Activated T-helper 9 cell treated with anti-CD3 and anti-CD28 coated beads, Interleukin-2, amount 50 U/mL, for 16 hours (primary cell): ENCODE results near the gene SHISAL1.

ENCODE experiments used
- DNase-seq: peaks from one replicate; pipeline ENCODE4 v3.0.0-alpha.2; 2020; ENCODE audit warnings: low read depth

SHISAL1 gene

DNA sequence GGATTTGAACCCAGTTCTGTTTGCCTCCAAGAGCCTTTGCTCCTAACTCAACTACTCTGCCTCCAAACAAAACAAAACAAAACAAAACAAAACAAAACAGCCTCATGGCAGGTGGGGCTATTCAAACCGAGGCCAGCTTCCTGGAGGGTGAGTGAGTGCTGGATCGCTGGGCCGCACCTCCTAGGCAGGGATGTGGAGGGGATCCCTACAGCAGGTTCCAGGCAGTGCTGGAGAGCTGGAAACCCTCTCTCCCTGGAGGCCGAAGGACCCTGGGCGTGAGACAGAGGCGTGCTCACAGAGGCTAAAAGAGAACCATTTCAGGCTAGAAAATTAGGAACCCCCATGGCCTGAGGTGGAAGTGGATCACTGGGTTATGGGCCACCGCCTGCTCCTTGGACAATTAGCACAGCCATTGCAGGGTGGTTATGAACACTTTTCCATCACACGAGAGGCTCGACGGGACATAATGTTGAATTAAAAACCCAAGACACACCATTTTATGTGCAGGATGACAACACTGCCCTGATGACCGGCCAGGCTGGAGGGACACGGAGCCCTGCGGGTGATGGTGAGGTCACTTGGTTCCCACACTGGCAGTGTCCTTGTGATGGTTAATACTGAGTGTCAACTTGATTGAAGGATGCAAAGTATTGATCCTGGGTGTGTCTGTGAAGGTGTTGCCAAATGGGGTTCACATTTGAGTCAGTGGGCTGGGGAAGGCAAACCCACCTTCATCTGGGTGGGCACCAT, 35.2 kb downstream of the SHISAL1 start:
- DNase-seq, result no peak

- DNase-seq, result no peak
These were observed 35.9 kb downstream of the SHISAL1 start for GRCh38 chr22:44276706-44277356.

DNA sequence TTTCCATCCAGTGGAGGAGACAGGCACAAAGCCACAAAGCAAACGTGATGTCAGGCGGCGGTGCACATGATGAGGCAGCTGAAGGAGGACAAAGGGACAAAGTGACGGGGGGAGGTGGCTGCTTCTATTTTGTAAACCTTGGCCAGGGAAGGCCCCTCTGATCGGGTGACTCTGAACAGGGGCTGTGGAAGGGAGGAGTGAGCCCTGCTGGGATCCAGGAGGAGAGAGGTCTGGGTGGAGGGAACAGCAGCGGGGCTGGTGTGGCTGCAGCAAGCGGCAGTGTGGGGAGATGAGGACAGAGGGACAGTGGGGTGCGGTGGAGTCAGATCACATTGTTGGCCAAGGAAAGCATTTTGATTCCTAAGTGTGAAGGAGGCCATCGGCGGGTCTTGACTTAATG, 36.7 kb downstream of the SHISAL1 start:
- no peak for DNase-seq

DNA sequence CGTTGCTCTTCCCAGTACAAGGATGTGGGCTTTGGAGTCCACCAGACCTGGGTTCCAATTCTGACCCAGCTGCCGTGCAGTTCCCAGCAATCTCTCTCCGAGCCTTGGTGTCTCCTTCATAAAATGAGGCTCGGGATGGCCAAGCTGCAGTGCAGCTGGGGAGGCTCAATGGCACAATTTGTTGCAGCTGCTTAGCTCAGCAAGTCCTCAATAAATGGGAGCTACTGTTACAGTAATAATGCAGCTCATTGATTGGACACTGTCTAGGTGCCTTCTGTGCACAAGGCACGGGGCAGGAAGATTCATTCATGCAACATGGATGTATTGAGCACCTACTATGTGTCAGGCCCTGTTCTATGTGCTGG, 37.1 kb downstream of the SHISAL1 start:
- no peak for DNase-seq

GRCh38 chr22:44274918-44275630, 37.7 kb downstream of the SHISAL1 start:
- no peak for DNase-seq

- DNase-seq, result no peak
These were observed 39.6 kb downstream of the SHISAL1 start for GRCh38 chr22:44273175-44273574.

- no peak for DNase-seq
These were observed 40.4 kb downstream of the SHISAL1 start for GRCh38 chr22:44272401-44272771.

GRCh38 chr22:44271732-44272400, 40.9 kb downstream of the SHISAL1 start:
- DNase-seq, result no peak

- no peak for DNase-seq
These were observed 41.7 kb downstream of the SHISAL1 start for GRCh38 chr22:44271010-44271500.

DNA sequence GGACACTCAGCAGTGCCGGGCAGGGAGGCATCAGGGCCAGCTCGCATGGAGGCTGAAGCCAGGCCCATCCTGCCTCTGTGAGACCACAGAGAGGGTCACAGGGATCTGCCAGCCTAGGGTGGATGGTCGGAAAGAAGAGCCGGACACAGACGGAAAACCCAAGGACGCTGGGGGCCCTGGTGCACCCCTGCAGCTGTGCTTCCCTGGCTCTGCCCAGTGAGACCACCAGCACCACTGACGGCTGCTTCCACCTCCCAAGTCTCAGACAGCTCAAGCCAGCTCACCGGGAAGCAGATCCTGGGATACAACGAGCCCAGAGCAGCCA, 42.2 kb downstream of the SHISAL1 start:
- DNase-seq, result no peak

DNA sequence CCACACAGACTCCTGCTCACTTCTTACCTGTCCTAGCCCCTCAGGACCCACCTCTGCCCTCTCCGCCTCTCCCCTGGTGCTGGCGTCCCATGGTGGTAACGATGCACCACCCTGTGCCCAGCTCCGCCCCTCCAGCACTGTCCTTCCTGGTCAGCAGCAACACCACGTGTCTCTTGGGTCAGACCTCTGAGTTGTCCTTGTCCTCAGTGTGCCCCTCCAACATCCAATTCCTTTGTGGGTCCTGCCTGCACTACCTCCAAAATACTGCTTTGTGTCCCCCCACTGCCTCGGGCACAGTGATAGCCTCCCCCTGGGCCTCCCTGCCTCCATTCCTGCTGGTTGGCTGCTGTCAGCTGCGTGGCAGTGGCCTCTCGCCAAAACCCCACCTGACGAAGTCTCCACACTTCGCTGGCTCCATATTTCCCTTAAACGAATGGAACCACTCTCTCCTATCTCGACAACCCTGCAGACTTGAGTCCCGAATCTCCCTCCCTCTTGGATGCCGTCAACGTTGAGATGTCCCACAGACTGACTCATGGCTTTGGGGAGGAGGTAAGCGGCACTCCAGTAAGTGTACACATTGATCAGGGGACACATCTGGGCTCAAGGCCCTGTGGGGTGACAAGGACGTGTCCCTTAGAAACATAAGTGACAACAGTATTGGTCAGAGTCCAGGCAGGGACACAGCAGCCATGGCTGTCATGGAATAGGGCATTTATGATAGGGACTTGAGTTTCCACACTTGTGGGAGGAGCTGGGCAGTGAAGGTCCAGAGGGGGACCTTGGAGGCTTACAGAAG, 42.8 kb downstream of the SHISAL1 start:
- DNase-seq, result no peak

- DNase-seq, result no peak
These were observed 43.6 kb downstream of the SHISAL1 start for GRCh38 chr22:44269117-44269498.

DNA sequence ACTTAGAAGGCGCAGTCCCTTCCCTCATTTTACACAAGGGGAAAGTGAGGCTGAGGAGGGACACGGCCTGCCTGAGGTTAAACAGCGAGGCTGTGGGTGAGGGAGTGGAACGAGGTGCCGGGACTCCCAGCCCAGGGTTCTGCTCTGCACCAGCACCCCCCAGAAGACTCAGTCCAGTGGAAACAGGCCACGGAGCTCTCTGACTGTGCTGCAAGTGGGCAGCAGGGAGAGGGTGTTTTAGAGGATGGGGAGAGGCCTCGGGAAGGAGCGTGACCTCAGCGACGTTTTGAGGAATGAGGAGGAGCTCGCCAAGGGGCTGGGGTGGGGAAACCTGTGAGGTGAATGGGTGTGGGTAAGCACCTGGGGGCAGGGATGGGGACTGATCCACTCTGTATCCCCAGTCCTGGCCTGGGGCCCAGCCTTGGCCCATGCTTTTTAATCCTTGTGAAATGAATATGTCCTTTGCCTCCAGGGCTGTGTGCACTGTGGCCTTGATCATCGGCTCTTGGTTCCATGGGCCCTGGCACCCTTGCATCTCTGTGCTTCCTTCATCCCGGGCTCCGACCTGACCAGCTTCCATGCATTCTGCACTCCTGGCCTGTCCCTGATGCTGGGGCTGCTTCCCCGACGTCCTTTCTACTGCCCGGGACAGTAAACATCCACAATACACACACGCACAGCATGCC, 44.2 kb downstream of the SHISAL1 start:
- no peak for DNase-seq

- no peak for DNase-seq
These were observed 44.9 kb downstream of the SHISAL1 start for GRCh38 chr22:44267856-44268255.

DNA sequence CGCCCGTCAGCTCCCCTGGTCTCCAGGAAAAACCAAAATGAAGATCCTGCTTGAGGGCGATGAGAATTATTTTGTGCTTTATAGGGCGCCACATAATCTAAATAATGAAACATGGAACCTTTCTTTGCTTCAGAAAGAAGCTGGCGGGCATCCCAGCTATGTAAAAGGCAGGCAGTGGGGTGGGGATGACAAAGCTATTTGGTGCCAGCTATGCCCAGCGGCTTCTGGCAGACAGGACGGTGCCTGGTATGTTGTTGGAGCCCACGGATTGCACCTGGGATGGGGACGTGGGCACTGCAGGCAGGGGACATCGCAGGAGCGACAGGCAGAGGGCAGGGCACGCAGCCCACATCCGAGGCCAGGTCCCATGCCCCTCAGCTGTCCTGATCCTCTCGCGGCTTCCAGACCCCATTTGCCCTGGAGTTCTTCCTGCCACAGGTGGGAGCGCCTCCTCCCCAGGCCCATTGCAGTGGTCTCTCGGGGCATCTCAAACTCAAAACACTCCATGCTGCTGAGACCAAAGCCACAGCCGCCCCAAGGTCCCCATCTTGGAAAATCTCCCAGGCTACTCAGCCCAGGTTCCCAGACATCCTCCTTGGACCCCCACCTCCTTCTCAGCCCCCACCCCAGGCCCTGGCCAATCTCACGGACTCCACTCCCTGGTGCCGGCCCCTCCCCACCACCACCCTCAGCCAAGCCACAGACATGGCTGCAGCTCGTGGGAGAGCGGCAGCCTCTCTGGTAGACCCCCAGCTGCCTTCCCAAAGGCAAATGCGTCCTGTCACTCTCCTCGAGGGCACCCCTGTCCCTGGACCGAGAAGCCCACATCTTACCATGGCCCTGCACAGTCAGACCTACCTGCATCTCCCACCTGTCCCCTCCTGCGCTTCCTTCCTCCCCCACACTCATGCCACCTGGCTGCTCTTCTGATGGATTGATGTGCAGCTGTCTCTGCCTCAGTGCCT, 45.7 kb downstream of the SHISAL1 start:
- DNase-seq, result no peak

DNA sequence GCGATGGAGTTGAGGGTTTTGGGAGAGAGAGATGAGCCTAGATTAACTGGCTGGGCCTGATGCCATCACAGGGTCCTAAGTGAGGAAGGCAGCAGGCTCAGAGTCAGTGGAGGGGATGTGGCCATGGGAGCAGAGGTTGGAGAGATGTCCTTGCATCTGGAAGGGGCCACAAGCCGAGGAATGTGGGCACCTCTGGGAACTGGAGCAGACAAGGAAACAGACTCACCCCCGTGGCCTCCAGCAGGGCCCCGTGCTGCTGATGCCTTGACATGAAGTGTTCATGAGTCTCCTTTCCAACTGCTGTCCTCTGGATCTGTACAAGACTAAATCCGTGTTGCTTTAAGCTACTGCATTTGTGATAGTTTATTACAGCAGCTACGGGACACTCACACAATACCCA, 49.2 kb downstream of the SHISAL1 start:
- no peak for DNase-seq

GRCh38 chr22:44261861-44262595, 50.7 kb downstream of the SHISAL1 start:
- no peak for DNase-seq

- DNase-seq, result no peak
These were observed 51.4 kb downstream of the SHISAL1 start for GRCh38 chr22:44261164-44261860.
